Mesothelial cell of epicardium (in vitro differentiated cells): ENCODE results near the gene CHST3. TPM values are rescaled to one million over a fixed set of nuclear protein-coding genes. Genes with fewer than 3 reads are reported as not detected.

Experiments
- DNase-seq, 2 experiments: peaks; one replicate each; pipeline ENCODE4 v3.0.0; 2021; ENCODE audit warnings: low spot score in 2 of 2; ENCODE audit not compliant: unreplicated experiment in 2 of 2
- H3K27ac Mint-ChIP-seq: 2 replicates; pipeline ENCODE4 v1.8.0; 2021; ENCODE audit warnings: mixed read lengths
- H3K27me3 Mint-ChIP-seq: 2 replicates; pipeline ENCODE4 v1.8.0; 2021; ENCODE audit warnings: low read depth, mixed read lengths
- H3K36me3 Mint-ChIP-seq: 2 replicates; pipeline ENCODE4 v1.8.0; 2021; ENCODE audit warnings: mixed read lengths
- H3K4me1 Mint-ChIP-seq: 2 replicates; pipeline ENCODE4 v1.8.0; 2021; ENCODE audit warnings: mixed read lengths
- H3K4me3 Mint-ChIP-seq: 2 replicates; pipeline ENCODE4 v1.8.0; 2021; ENCODE audit warnings: mild to moderate bottlenecking, moderate library complexity, mixed read lengths
- H3K9me3 Mint-ChIP-seq: 2 replicates; pipeline ENCODE4 v1.8.0; 2021; ENCODE audit warnings: mixed read lengths
- CTCF ChIP-seq: fragments of 200-600 bp; sonication (generic); IDR thresholded peaks from one replicate; pipeline ENCODE4 v1.5.0; 2021; ENCODE audit warnings: antibody characterized with exemption; ENCODE audit not compliant: unreplicated experiment
- total RNA-seq: library from RNA; stranded (reverse); gene quantifications from 3 replicates; pipeline ENCODE4 v1.2.1, GENCODE V29; 2021

CHST3 gene
- total RNA-seq, 1 donor from 2014 or later, result 27.6 TPM

DNA sequence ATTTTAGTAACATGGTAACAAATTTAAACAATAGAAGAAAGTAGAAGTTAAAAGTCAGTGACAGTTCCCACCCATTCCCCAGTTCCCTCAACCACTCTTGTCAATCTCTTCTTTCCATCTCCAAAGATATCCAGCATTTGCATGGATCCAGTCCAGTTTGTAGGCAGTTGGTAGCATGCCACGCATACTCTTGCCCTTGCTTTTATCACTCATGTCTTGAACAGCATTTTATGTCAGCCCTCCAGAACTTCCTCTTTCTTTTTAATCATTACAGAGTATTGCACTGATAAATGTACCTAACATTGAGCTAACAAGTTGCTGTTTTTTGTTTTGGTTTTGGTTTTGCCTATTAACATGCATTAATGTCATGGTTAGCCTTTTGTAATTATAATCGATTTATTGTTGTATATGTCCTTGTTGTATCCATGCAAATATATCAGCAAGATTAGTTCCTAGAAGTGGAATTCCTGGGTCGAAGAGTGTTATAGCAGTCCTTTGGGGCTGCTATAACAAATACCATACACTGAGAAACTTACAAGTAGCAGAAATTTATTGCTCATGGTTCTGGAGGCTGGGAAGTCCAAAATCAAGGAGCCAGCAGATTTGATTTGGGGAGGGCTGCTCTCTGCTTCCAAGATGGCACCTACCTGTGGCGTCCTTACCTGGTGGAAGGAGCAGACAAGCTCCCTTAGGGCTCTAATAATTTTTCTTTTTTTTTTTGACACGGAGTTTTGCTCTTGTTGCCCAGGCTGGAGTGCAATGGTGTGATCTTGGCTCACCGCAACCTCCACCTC, 25.7 kb downstream of the CHST3 start:
- Mint-ChIP-seq H3K36me3 (peaks cover 28% of the 10 kb centered on the region), H3K27me3 (no peaks in the 10 kb centered on the region), H3K27ac (no peak overlapping the region), H3K9me3 (peaks cover 12% of the 10 kb centered on the region), H3K4me3 (no peak overlapping the region), H3K4me1 (peaks cover 24% of the 10 kb centered on the region)
- no peak for TF ChIP-seq CTCF
- no peak for DNase-seq

- DNase-seq, result no peak
- H3K4me3 Mint-ChIP-seq, result no peak overlapping the region
- no peak for TF ChIP-seq CTCF
- H3K27me3 Mint-ChIP-seq, result no peaks in the 10 kb centered on the region
- peaks cover 12% of the 10 kb centered on the region for H3K9me3 Mint-ChIP-seq
- H3K36me3 Mint-ChIP-seq, result peaks cover 23% of the 10 kb centered on the region
- H3K27ac Mint-ChIP-seq, result peak overlapping the region; percentile 21
- H3K4me1 Mint-ChIP-seq, result peaks cover 19% of the 10 kb centered on the region
Observed at GRCh38 chr10:71990706-71991269, 26.6 kb downstream of the CHST3 start.

- no peaks in the 10 kb centered on the region for H3K27me3 Mint-ChIP-seq
- H3K27ac Mint-ChIP-seq, result no peak overlapping the region
- H3K9me3 Mint-ChIP-seq, result no peaks in the 10 kb centered on the region
- TF ChIP-seq CTCF, result no peak
- peaks cover 44% of the 10 kb centered on the region for H3K4me1 Mint-ChIP-seq
- H3K4me3 Mint-ChIP-seq, result no peak overlapping the region
- no peak for DNase-seq
- peaks cover 7% of the 10 kb centered on the region for H3K36me3 Mint-ChIP-seq
Observed at GRCh38 chr10:71995449-71995848, 31.3 kb downstream of the CHST3 start.

- no peaks in the 10 kb centered on the region for H3K9me3 Mint-ChIP-seq
- no peak overlapping the region for H3K4me3 Mint-ChIP-seq
- H3K27me3 Mint-ChIP-seq, result no peaks in the 10 kb centered on the region
- H3K27ac Mint-ChIP-seq, result peak overlapping the region; percentile 79
- H3K36me3 Mint-ChIP-seq, result peaks cover 7% of the 10 kb centered on the region
- H3K4me1 Mint-ChIP-seq, result peaks cover 50% of the 10 kb centered on the region
- TF ChIP-seq CTCF, result no peak
- no peak for DNase-seq
Observed at GRCh38 chr10:71995887-71996575, 31.8 kb downstream of the CHST3 start.

DNA sequence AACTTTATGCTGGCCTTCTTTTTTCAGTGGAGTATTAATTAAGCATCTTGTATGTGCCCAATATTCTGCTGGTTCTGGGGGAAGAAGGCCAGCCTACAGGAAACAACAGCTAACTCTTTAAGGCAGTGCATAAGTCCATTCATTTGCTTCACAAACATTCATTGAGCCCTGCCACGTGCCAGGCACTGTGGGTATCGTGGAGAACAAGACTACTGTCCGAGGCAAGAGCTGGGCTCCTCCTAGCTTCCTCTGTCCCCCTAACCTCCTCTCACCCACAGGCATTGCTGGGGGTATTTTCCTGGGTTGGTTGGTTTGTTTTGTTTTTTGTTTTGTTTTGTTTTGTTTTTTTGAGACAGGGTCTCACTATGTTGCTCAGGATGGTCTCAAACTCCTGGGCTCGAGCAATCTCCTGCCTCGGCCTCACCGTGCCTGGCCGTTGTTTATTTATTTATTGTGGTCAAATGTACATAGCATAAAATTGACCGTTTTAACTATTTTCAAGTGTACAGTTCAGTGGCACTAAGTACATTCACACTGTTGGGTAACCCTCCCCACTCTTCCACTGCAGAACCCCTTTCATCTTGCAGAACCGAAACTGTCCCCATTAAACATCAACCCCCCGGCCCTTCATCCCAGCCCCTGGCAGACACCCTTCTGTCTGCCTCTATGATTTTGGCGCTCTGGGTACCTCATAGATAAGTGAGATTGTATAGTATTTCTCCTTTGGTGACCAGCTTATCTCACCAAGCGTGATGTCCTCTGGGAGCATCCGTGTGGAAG, 32.6 kb downstream of the CHST3 start:
- Mint-ChIP-seq H3K27me3 (no peaks in the 10 kb centered on the region), H3K36me3 (peaks cover 7% of the 10 kb centered on the region), H3K4me1 (peaks cover 58% of the 10 kb centered on the region), H3K27ac (peak overlapping the region; percentile 86), H3K4me3 (no peak overlapping the region), H3K9me3 (no peaks in the 10 kb centered on the region)
- TF ChIP-seq CTCF, result no peak
- no peak for DNase-seq
